Peyer's patch (tissue), 4 donors: ENCODE measurements around the gene GALP.

ENCODE experiments used
- POLR2A ChIP-seq, 2 donors: fragments of 450-650 bp; IDR thresholded peaks; one replicate each; pipeline ENCODE4 v1.5.1; 2017; ENCODE audit warnings: antibody characterized with exemption in 2 of 2, mild to moderate bottlenecking in 2 of 2, moderate library complexity in 2 of 2
- TF ChIP-seq, protein P1 (sequence below), 6 experiments: fragments of 450-650 bp in 4 of 6; fragments of 200-600 bp in 2 of 6; sonication (generic) in 1 of 6; IDR thresholded peaks; one replicate each; pipeline ENCODE4 v1.5.1; 2017 to 2019; ENCODE audit warnings: antibody characterized with exemption in 6 of 6, mild to moderate bottlenecking in 3 of 6, moderate library complexity in 1 of 6

DNA sequence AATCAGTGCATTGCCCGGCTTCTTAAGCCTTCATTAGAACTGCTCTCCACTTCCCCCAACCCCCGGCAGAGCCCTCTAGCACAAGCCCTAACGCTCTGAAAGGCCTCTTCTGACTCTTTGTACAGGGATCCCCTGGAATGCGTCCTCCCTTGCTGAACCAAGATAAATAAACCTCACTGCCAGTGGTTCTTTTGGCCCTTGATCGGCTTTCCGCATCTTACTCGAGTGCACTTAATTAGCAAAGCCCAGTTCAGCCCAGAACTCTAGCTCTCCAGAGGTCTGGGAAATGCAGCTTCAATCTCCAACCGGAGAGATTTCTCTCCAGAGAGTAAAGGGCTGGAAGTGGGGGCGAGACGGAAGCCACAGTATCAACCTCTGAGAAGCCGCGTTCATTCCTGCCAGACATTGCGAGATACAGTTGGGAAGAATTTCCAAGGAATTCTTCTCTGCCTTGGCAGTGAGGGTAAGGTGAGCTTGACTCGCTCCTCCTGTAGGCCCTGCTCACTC is 43.4 kb upstream of the GALP start:
- TF ChIP-seq, protein P1, sequence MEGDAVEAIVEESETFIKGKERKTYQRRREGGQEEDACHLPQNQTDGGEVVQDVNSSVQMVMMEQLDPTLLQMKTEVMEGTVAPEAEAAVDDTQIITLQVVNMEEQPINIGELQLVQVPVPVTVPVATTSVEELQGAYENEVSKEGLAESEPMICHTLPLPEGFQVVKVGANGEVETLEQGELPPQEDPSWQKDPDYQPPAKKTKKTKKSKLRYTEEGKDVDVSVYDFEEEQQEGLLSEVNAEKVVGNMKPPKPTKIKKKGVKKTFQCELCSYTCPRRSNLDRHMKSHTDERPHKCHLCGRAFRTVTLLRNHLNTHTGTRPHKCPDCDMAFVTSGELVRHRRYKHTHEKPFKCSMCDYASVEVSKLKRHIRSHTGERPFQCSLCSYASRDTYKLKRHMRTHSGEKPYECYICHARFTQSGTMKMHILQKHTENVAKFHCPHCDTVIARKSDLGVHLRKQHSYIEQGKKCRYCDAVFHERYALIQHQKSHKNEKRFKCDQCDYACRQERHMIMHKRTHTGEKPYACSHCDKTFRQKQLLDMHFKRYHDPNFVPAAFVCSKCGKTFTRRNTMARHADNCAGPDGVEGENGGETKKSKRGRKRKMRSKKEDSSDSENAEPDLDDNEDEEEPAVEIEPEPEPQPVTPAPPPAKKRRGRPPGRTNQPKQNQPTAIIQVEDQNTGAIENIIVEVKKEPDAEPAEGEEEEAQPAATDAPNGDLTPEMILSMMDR (IDR thresholded peaks at IDR 0.05): no peak
- TF ChIP-seq POLR2A (IDR thresholded peaks at IDR 0.05): no peak
